HG03175 (cell line): ENCODE measurements around the gene PROZ.
"Not testable (repeated sequence)": the region's sequence is repeated elsewhere in the genome, so short reads cannot be mapped to it uniquely, and the experiment has no call there.

Experiments used
- ATAC-seq: cut with Tn5 transposase; IDR thresholded peaks from one replicate; pipeline ENCODE4 v1.9.1; 2021; ENCODE audit warnings: mild to moderate bottlenecking, moderate library complexity; ENCODE audit not compliant: unreplicated experiment

Gene PROZ

DNA sequence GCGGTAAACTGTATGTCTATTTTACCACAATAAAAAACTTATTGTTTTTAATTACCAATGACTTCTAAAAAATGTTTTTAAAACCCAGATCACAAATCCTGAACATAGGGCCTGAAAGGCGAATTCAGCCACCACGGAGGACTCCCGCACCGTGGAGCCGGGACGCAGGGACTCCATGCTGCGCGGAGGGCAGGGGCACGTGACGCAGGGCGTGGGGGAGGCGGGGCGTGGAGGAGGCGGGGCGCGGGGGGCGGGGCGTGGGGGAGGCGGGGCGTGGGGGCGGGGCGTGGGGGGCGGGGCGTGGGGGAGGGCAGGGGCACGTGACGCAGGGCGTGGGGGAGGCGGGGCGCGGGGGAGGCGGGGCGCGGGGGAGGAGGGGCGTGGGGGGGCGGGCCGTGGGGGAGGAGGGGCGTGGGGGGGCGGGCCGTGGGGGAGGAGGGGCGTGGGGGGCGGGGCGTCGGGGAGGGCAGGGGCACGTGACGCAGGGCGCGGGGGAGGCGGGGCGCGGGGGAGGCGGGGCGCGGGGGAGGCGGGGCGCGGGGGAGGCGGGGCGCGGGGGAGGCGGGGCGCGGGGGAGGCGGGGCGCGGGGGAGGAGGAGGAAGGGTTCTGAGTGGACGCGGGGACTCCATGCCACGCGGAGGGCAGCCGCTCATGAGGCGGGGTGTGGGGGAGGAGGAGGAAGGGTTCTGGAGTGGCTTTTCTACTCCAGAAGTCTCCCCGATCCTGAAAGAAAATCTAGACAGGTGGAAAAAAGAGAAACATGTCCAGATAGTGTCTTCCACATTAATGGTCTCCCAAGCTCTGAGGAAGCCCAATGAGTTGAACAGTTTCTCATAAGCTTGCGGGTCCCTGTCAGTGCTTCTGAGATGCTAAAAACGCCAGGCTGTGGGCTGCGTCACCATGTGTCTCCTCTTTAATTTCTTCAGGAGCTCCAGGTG is 4.4 kb upstream of the PROZ start:
- peak; percentile 64 for ATAC-seq

DNA sequence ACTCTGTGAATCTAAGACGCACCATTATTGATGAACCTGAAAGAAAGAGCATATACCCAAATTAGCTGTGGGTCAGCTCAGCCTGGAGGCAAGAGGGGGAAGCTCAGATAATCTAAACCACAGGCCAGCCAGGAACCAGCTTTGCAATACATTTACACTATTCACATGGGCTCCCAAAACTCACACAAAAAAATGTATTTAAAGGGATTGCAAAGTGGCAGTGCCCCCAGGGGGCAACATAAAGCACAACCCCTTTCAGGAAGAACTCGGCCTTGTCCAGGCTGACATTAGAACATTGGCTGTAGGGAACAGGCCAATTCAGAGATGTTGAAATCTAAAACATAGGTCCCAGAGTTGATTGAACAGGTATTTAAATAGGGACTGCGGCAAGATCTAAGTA is 3.2 kb upstream of the PROZ start:
- no peak for ATAC-seq

DNA sequence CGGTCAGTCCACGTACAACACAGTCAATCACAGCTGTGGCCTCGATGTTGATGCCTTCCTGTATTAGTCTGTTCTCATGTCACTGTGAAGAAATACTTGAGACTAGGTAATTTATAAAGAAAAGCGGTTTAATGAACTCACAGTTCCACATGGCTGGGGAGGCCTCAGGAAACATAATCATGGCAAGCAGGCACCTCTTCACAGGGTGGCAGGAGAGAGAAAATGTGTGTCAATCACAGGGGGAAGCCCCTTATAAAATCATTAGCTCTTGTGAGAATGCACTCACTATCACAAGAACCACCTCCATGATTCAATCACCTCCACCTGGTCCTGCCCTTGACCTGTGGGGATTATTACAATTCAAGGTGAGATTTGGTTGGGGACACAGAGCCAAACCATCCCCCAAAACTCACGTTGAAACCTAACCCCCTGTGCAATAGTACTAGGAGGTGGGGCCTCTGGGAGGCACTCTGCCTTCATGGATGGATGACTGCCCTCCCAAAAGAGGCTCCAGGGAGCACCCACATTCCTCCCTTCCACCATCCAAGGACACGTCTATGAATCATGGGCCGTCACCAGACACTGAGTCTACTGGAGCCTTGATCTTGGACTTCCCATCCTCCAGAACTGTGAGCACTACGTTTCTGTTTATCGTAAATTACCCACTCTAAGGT is 2.3 kb upstream of the PROZ start:
- no peak for ATAC-seq

DNA sequence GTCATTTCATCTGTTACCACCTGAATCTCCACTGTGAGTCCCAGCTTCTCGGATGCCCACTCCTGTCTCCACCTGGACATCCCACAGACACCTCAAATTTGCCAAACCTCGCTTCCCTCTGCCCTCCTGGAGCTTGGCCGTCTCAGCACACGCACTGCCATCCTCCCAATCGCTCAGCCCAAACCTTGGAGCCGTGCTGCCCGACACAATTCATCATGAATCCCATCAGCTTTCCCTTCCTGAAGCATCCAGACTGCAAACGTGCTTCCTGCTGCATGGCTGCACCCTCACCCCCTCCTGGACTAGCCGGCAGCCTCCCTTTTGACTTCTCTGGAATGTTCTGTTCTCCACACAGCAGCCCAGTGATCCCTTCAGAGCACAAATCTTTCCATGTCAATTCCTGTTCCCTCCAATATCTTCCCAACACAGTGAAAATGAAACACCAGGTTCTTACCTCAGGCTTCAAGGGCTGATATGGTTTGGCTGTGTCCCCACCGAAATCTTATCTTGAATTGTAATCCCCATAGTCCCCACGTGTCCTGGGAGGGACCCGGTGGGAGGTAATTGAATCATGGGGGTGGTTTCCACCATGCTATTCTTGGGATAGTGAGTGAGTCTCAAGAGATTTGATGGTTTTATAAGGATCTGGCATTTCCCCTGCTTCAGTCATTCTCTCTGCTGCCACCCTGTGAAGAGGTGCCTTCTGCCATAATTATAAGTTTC is 1.1 kb upstream of the PROZ start:
- ATAC-seq, result no peak

DNA sequence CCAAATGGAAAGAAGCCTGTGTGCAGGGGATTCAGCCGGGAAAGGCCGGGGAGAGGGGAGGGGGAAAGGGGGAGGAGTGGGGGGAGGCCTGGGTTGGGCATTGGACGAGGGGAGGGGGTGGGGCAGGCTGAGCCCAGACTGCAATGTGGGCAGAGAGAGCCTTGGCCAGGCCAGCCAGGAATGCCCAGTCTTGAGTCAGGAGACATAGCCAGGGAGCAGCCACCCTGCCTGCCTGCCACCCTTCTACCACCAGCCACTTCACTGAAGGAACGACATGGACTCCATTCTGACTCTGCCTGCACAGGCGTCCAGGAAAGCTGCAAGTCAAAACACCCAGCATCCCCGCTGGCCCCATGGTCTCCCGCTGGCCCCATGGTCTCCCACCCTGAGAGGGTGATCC is 498 bp downstream of the PROZ start:
- ATAC-seq, result no peak

DNA sequence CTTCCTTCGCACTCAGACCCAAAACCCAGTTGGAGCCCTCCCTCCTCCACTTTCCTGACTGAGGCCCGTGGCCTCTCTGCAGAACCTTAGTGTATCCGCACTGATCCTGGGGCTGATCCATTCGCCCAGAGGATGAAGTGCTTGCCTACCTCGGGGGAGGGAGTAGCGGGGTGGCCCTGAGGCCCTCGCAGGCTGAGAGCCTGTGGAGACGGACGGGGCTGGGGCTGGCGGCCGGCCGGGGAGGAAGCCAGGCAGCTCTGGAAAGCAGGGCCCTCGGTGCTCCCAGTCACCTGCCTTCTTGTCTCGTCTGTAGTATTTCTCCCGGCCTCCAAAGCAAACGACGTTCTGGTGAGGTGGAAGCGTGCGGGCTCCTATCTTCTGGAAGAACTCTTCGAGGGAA is 1.3 kb downstream of the PROZ start:
- no peak for ATAC-seq

DNA sequence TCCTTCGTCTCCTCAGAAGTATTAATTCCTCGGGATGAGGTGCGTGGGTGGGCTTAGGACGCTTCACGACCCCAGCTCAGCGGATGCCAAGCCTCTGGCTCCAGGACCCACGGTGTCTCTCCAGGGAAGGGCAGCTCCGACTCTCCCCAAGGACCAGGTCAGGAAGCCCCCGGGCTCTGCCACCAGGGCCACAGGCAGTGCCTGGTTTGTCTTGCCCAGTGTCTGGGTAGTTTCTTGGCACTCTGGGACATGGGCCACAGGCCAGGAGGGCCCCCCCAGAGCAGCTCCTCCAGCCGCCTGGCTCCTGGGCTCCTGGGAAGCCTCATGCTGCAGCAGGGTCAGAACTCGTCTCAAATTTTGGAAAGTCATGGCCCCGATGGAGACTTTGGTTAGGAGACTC is 2.5 kb downstream of the PROZ start:
- ATAC-seq, result no peak

DNA sequence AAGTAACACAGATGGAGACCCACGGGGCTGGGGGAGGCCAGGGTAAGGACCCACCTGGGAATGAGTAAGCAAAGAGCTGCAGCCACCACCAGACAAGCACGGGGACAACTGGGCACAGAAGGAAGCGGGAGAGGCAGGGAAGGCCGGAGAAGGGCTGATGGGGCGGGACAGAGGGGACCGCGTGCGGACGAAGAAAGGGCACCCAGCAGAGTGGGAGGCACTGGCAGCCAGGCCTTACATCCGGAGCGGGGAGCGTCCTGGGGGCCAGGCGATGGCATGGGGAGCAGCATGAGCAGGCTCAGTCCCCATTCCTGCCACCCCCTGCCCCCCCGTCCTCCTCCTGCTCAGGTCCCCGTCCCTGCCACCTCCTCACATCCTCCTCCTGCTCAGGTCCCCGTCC is 3.0 kb downstream of the PROZ start:
- ATAC-seq, result no peak

DNA sequence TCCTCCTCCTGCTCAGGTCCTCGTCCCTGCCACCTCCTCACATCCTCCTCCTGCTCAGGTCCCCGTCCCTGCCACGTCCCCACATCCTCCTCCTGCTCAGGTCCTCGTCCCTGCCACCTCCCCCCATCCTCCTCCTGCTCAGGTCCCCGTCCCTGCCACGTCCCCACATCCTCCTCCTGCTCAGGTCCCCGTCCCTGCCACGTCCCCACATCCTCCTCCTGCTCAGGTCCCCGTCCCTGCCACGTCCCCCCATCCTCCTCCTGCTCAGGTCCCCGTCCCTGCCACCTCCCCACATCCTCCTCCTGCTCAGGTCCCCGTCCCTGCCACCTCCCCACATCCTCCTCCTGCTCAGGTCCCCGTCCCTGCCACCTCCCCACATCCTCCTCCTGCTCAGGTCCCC is 3.5 kb downstream of the PROZ start:
- not testable (repeated sequence) for ATAC-seq

DNA sequence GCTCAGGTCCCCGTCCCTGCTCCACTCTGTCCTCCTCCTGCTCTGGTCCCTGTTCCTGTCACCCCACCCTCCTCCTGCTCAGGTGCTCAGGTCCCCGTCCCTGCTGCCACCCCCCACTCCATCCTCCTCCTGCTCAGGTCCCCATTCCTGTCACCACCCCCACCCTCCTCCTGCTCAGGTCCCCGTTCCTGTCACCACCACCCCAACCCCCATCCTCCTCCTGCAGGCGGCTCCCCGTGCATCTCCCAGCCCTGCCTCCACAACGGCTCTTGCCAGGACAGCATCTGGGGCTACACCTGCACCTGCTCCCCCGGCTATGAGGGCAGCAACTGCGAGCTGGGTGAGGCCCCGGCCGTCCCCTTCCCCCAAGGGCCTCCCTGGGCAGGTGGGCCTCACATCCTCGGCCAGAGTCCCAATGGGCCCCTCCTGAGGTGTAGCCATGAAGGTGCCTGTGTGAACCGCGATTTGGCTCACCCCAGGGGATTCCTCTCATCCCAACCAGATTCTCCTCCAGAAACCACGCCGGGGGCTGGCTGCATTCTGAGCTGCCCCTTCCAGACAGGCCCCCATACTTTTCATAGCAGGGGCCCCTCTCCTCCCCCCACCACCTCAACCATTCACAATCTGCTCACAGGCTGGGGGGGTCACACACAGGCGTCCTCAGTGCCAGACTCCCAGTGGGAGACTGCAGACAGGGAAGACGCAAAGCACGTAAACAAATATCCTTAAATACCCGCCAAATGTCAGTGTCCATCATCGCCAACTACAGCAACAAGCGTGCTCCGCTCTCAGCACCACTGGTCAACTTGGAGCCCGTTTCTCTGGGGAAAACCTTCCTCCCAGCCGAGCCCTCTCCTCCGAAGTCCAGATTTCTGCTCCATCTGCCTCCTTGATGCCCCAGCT is 4.6 kb downstream of the PROZ start:
- no peak for ATAC-seq

DNA sequence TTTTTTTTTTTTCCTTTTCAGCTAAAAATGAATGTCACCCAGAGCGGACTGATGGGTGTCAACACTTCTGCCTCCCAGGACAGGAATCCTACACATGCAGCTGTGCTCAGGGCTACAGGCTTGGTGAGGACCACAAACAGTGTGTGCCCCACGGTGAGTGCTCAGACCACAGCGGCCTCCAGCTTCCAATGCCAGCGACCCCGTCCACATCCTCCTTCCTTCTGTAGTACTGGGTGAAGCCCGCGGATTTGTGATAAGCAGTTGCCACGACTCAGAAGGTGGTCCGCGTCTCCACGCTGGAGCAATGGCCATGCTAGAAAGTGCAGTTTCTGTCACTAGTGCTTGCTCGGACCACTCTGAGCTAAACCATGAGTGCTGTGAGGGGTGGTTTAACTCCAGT is 6.0 kb downstream of the PROZ start:
- ATAC-seq, result no peak

DNA sequence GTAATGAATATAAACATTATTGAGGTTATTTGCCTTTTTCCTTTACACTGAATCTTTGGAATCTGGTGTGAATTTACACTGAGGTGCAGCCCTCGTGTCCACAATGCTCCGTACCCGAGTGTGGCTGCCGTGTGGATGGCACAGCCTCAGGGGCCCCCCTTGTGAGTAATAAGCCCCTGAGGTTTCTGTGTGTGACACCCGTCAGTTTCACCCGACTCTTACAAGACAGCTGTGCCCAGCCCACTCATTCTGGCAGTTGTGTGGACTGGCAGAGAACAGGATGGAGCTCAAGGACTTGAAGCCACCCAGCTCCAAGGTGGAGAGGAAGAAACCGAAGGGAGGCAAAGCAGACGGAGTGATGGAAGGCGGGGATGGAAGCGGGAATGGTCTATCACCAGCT is 7.8 kb downstream of the PROZ start:
- no peak for ATAC-seq

DNA sequence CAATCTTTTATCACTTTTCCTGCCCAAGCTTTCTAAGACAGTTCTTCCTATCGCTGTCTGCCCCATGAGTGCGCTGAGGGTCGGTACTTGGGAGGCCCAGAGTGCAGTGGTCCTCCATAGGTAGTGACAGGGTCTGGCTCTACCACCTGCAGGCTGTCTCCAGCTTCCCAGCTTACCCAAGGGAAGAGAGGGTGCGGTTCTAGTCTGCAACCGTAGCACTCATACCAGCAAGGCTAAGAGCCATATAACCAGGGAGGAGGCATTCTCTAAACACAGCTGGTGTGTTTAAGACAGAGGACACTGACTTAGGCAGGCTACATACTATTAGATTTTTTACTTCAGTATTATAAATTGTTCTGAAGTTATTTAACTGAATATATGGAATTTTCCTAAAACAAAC is 8.2 kb downstream of the PROZ start:
- no peak for ATAC-seq

DNA sequence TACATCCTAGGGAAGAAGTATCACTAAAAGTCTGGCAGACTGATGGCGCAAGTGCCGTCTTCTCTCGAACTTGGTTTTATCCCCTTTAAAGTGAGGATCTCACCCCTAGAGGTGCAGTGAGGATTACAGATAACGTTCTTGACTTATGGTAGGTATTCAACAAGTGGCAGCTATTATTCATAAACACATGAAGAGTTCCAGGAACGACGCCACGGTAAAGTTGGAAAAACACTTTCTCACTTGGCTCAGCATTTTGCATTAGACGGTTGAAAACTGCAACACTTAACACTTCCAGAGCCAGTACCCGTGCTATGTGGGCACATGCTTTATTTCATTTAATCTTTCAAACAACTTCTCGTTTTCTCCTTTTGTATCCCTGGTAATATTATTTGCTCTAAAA is 8.7 kb downstream of the PROZ start:
- ATAC-seq, result no peak

DNA sequence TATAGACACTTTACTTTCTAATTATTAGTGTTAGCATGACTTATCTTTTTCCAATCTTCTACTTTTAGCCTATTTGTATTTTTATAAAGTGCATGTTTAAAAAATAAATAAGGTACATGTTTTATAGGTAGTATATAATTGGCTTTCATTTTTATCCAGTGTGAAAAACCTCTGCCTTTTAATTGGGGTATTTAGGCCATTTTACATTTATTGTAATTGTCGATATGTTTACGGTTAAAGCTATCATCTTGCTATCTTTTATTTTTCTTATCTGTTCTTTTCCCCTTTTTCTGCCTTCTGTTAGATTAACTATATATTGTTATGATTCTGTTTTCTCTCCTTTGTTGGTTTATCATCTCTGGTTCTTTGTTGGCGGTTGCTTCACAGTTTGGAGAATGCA is 9.1 kb downstream of the PROZ start:
- no peak for ATAC-seq

DNA sequence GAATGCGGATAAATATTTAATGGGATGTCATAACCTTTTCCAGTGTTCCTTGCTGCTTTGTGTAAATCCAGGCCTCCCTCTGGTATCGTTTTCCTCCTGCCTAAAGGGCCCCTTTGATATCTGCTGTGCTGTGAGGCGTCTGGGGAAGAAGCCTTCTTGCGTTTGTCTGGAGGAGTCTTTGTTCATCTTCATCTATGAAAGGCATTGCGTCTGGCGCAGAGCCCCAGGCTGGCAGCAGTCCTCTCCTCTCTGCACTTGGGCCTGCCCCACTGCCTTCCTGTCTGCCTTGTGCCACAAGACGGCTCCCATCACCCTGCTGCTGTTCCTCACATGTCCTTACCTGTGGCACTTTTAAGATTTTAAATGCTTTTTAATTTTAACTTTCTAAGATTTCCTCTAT is 9.8 kb downstream of the PROZ start:
- ATAC-seq, result no peak

DNA sequence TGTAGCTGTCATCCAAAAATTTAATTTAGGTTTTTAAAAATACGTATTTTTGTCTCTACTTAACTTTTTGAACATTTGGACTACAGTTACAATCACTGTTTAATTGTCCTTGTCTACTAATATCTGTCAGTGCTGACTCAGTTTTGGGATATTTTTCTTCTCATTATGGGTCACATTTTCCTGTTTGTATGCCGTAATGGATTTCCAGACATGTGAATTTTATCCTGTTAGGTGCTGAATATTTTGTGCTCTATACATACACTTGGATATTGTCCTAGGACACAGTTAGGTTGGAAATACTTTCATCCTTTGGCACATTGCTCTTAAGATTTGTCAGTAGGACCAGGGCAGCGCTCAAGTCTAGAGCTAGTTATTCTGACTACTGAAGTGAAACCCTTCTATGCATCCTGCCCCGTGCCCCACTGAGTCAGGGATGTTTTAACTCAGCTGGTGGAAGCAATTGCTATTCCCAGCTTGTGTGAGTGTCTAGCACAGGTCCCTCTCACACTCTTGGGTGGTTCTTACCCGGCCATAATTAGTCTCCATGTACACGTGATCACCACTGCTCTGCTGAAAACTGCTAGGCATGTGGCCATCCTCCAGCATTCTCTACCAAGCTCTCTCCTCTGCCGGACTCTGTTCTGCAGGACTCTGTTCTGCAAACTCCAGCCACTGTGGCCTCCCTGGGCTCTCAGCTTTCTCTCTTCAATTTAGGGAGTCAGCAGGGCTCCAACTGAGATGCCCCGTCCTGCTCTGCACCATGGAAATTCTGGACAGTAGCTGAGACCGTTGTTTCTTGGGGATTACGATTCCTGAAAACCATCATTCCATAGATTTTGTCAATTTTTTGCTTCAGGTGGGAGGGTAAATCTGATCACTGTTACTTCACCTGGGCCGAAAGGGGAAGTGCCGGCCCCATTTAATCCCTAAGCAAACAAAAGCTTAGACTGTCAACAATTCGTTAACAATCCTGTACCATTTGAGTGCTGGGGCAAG is 11.1 kb downstream of the PROZ start:
- no peak for ATAC-seq

DNA sequence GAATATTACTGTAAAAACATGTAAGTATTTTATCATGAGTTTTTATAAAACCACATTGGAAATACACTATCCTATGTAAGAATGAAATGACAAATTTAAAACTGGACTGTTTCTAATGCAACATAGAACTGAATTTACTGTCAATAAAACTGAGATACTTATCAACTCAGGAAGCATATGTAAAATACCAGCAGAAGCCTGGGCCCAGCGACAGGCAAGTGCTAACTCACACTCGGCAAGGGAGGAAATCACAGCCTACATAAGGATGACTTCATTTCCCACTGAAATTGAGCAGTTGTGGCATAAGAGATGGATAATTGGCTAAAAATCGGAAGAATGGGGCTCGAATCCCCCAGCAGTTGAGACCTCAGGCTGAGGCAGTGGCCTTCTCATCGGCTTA is 12.1 kb downstream of the PROZ start:
- no peak for ATAC-seq

DNA sequence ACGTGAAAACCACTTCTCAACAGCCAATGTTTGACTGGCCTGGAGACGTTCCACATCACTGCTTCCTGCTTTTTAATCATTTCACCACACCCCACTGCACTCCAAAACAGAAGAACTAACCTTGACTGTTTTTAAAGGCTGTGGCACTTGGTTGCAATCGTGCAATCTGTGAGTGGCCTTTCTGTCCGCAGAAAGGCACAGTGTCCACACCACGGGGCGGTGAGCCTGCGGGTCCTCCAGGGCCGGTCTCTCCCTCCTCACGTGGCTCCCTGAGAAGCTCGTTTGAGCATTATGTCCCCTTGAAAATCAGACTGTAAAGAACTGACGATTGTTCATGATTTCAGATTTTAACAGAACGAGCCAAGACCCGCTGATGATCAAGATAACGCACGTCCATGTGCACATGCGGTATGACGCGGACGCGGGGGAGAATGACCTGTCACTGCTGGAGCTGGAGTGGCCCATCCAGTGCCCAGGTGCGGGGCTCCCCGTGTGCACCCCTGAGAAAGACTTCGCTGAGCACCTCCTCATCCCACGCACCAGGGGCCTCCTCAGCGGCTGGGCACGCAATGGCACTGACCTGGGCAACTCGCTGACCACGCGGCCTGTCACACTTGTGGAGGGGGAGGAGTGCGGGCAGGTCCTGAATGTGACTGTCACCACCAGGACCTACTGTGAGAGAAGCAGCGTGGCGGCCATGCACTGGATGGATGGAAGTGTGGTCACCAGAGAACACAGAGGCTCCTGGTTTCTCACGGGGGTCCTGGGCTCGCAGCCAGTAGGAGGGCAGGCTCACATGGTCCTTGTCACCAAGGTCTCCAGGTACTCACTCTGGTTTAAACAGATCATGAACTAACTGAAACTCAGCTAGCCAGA is 13.0 kb downstream of the PROZ start:
- ATAC-seq, result no peak
